ELR (cell line): ENCODE data around the gene BRSK1.

Experiments
- DNase-seq: peaks from one replicate; pipeline ENCODE4 v3.0.0-alpha.2; 2015; ENCODE audit warnings: low read depth

BRSK1 gene

GRCh38 chr19:55353356-55353802 is 69.6 kb downstream of the BRSK1 start:
- no peak for DNase-seq

- peak; percentile 47 for DNase-seq
These were observed 70.3 kb downstream of the BRSK1 start for GRCh38 chr19:55353803-55354697.

GRCh38 chr19:55354698-55355212 is 71.0 kb downstream of the BRSK1 start, which contains the start of gene COX6B2:
TSS of gene COX6B2 (minus strand) at chr19:55354719. CDS start at chr19:55354521, 198 bp downstream.
- no peak for DNase-seq

- no peak for DNase-seq
These were observed 71.5 kb downstream of the BRSK1 start for GRCh38 chr19:55355213-55355821.

- no peak for DNase-seq
These were observed 74.7 kb downstream of the BRSK1 start for GRCh38 chr19:55358493-55358892.

- DNase-seq = no peak
These were observed 75.4 kb downstream of the BRSK1 start for GRCh38 chr19:55358943-55359908.

- DNase-seq = no peak
These were observed 77.1 kb downstream of the BRSK1 start for GRCh38 chr19:55360902-55361301.
